ENCODE data around the gene GRID1.
"Not testable (repeated sequence)": the region's sequence is repeated elsewhere in the genome, so short reads cannot be mapped to it uniquely, and the experiment has no call there.

The GRID1 gene

GRCh38 chr10:86187499-86188239 lies 178.9 kb downstream of the GRID1 start:
- H3K36me3 Mint-ChIP-seq (ENCODE audit: low read depth), result no peaks in the 10 kb centered on the region
- no peaks in the 10 kb centered on the region for H3K4me1 Mint-ChIP-seq (ENCODE audit: low read depth)
- H3K9me3 Mint-ChIP-seq, result no peaks in the 10 kb centered on the region
- H3K4me3 Mint-ChIP-seq, result no peak overlapping the region
- H3K27me3 Mint-ChIP-seq (ENCODE audit: low read depth), result peaks cover 13% of the 10 kb centered on the region
- no peak overlapping the region for H3K27ac Mint-ChIP-seq

- Mint-ChIP-seq H3K27me3 (ENCODE audit: low read depth) (peaks cover 13% of the 10 kb centered on the region), H3K4me3 (no peak overlapping the region), H3K9me3 (no peaks in the 10 kb centered on the region), H3K4me1 (ENCODE audit: low read depth) (no peaks in the 10 kb centered on the region), H3K36me3 (ENCODE audit: low read depth) (no peaks in the 10 kb centered on the region), H3K27ac (no peak overlapping the region)
Observed at GRCh38 chr10:86186633-86187032, 180.0 kb downstream of the GRID1 start.

- Mint-ChIP-seq H3K27ac (no peak overlapping the region), H3K36me3 (ENCODE audit: low read depth) (no peaks in the 10 kb centered on the region), H3K27me3 (ENCODE audit: low read depth) (peaks cover 13% of the 10 kb centered on the region), H3K4me3 (no peak overlapping the region), H3K9me3 (no peaks in the 10 kb centered on the region), H3K4me1 (ENCODE audit: low read depth) (no peaks in the 10 kb centered on the region)
Observed at GRCh38 chr10:86182595-86182994, 184.0 kb downstream of the GRID1 start.

GRCh38 chr10:86182150-86182549 lies 184.4 kb downstream of the GRID1 start:
- H3K9me3 Mint-ChIP-seq, result no peaks in the 10 kb centered on the region
- no peak overlapping the region for H3K27ac Mint-ChIP-seq
- no peaks in the 10 kb centered on the region for H3K4me1 Mint-ChIP-seq (ENCODE audit: low read depth)
- H3K4me3 Mint-ChIP-seq, result no peak overlapping the region
- H3K27me3 Mint-ChIP-seq (ENCODE audit: low read depth), result peaks cover 13% of the 10 kb centered on the region
- H3K36me3 Mint-ChIP-seq (ENCODE audit: low read depth), result no peaks in the 10 kb centered on the region

GRCh38 chr10:86180861-86181260 lies 185.7 kb downstream of the GRID1 start:
- Mint-ChIP-seq H3K36me3 (ENCODE audit: low read depth) (no peaks in the 10 kb centered on the region), H3K9me3 (no peaks in the 10 kb centered on the region), H3K27ac (no peak overlapping the region), H3K4me3 (no peak overlapping the region), H3K27me3 (ENCODE audit: low read depth) (peaks cover 7% of the 10 kb centered on the region), H3K4me1 (ENCODE audit: low read depth) (no peaks in the 10 kb centered on the region)

- H3K27ac Mint-ChIP-seq, result no peak overlapping the region
- no peaks in the 10 kb centered on the region for H3K4me1 Mint-ChIP-seq (ENCODE audit: low read depth)
- no peak overlapping the region for H3K4me3 Mint-ChIP-seq
- no peaks in the 10 kb centered on the region for H3K36me3 Mint-ChIP-seq (ENCODE audit: low read depth)
- H3K27me3 Mint-ChIP-seq (ENCODE audit: low read depth), result peaks cover under 1% of the 10 kb centered on the region
- H3K9me3 Mint-ChIP-seq, result no peaks in the 10 kb centered on the region
Observed at GRCh38 chr10:86179961-86180360, 186.6 kb downstream of the GRID1 start.

- Mint-ChIP-seq H3K4me1 (ENCODE audit: low read depth) (no peaks in the 10 kb centered on the region), H3K4me3 (no peak overlapping the region), H3K36me3 (ENCODE audit: low read depth) (no peaks in the 10 kb centered on the region), H3K27me3 (ENCODE audit: low read depth) (no peaks in the 10 kb centered on the region), H3K27ac (no peak overlapping the region), H3K9me3 (no peaks in the 10 kb centered on the region)
Observed at GRCh38 chr10:86179153-86179524, 187.5 kb downstream of the GRID1 start.

GRCh38 chr10:86178401-86179152 lies 188.0 kb downstream of the GRID1 start:
- Mint-ChIP-seq H3K36me3 (ENCODE audit: low read depth) (no peaks in the 10 kb centered on the region), H3K27ac (no peak overlapping the region), H3K4me3 (no peak overlapping the region), H3K27me3 (ENCODE audit: low read depth) (no peaks in the 10 kb centered on the region), H3K4me1 (ENCODE audit: low read depth) (no peaks in the 10 kb centered on the region), H3K9me3 (no peaks in the 10 kb centered on the region)

- Mint-ChIP-seq H3K9me3 (no peaks in the 10 kb centered on the region), H3K27ac (no peak overlapping the region), H3K27me3 (ENCODE audit: low read depth) (no peaks in the 10 kb centered on the region), H3K4me1 (ENCODE audit: low read depth) (no peaks in the 10 kb centered on the region), H3K36me3 (ENCODE audit: low read depth) (no peaks in the 10 kb centered on the region), H3K4me3 (no peak overlapping the region)
Observed at GRCh38 chr10:86177537-86178155, 188.9 kb downstream of the GRID1 start.

- H3K9me3 Mint-ChIP-seq, result no peaks in the 10 kb centered on the region
- no peak overlapping the region for H3K27ac Mint-ChIP-seq
- no peak overlapping the region for H3K4me3 Mint-ChIP-seq
- no peaks in the 10 kb centered on the region for H3K4me1 Mint-ChIP-seq (ENCODE audit: low read depth)
- H3K27me3 Mint-ChIP-seq (ENCODE audit: low read depth), result no peaks in the 10 kb centered on the region
- no peaks in the 10 kb centered on the region for H3K36me3 Mint-ChIP-seq (ENCODE audit: low read depth)
Observed at GRCh38 chr10:86176850-86177536, 189.6 kb downstream of the GRID1 start.

- H3K36me3 Mint-ChIP-seq (ENCODE audit: low read depth); H3K27ac Mint-ChIP-seq; H3K27me3 Mint-ChIP-seq (ENCODE audit: low read depth): not testable (repeated sequence)
Observed at GRCh38 chr10:86175476-86175875, 191.1 kb downstream of the GRID1 start.

GRCh38 chr10:86172301-86172700 lies 194.3 kb downstream of the GRID1 start:
- no peaks in the 10 kb centered on the region for H3K9me3 Mint-ChIP-seq
- no peak overlapping the region for H3K27ac Mint-ChIP-seq
- no peaks in the 10 kb centered on the region for H3K4me1 Mint-ChIP-seq (ENCODE audit: low read depth)
- peaks cover 7% of the 10 kb centered on the region for H3K27me3 Mint-ChIP-seq (ENCODE audit: low read depth)
- no peaks in the 10 kb centered on the region for H3K36me3 Mint-ChIP-seq (ENCODE audit: low read depth)
- no peak overlapping the region for H3K4me3 Mint-ChIP-seq

More at GRCh38 chr10:86175476-86175875, 191.1 kb downstream of the GRID1 start:
- not testable (repeated sequence) for H3K4me1 Mint-ChIP-seq (ENCODE audit: low read depth); H3K9me3 Mint-ChIP-seq; H3K4me3 Mint-ChIP-seq

- H3K27me3 Mint-ChIP-seq (ENCODE audit: low read depth), result peaks cover 7% of the 10 kb centered on the region
- H3K27ac Mint-ChIP-seq, result no peak overlapping the region
- no peaks in the 10 kb centered on the region for H3K9me3 Mint-ChIP-seq
- no peaks in the 10 kb centered on the region for H3K36me3 Mint-ChIP-seq (ENCODE audit: low read depth)
- H3K4me1 Mint-ChIP-seq (ENCODE audit: low read depth), result no peaks in the 10 kb centered on the region
- H3K4me3 Mint-ChIP-seq, result no peak overlapping the region
Observed at GRCh38 chr10:86170255-86171108, 196.1 kb downstream of the GRID1 start.
